HepG2 (cell line): ENCODE results near the gene CABLES2.

Source experiments
- ATF6 ChIP-seq: sonication (generic); formaldehyde crosslinking; conservative IDR thresholded peaks from 2 replicates; pipeline ENCODE4 v1.4.0; 2020; ENCODE audit warnings: missing genetic modification reagents
- CTCF ChIP-seq: sonication (generic); formaldehyde crosslinking; IDR thresholded peaks from 2 replicates; pipeline ENCODE4 v1.5.0; 2020; ENCODE audit warnings: mild to moderate bottlenecking, missing genetic modification reagents, moderate library complexity
- EZH2 ChIP-seq: conservative IDR thresholded peaks from 2 replicates; pipeline ENCODE4 v1.6.1; 2012; ENCODE audit warnings: mild to moderate bottlenecking, low read depth, low read length, moderate library complexity
- FOXC1 ChIP-seq: sonication (generic); formaldehyde crosslinking; IDR thresholded peaks from 2 replicates; pipeline ENCODE4 v1.8.0; 2022; ENCODE audit warnings: mild to moderate bottlenecking, missing genetic modification reagents, borderline replicate concordance
- GABPB1 ChIP-seq: IDR thresholded peaks from 2 replicates; pipeline ENCODE4 v1.6.1; 2016; ENCODE audit warnings: mild to moderate bottlenecking, missing genetic modification reagents, moderate library complexity, missing compliant biosample characterization
- NRL ChIP-seq: sonication (generic); formaldehyde crosslinking; IDR thresholded peaks from 2 replicates; pipeline ENCODE4 v1.5.0; 2020; ENCODE audit warnings: missing genetic modification reagents, mild to moderate bottlenecking, moderate library complexity, borderline replicate concordance
- PBX3 ChIP-seq: sonication (generic); formaldehyde crosslinking; IDR thresholded peaks from 2 replicates; pipeline ENCODE4 v1.8.1; 2023; ENCODE audit warnings: missing genetic modification reagents, inconsistent platforms, borderline replicate concordance
- SOX6 ChIP-seq, 2 experiments: fragments of 450-650 bp in 1 of 2; sonication (generic) in 1 of 2; formaldehyde crosslinking in 1 of 2; IDR thresholded peaks; 2 replicates each; pipeline versions ENCODE4 v1.4.0 to v1.6.1; 2017 to 2020; ENCODE audit warnings: antibody characterized with exemption in 1 of 2, mild to moderate bottlenecking in 1 of 2, missing genetic modification reagents in 1 of 2
- TAF1 ChIP-seq: sonication (generic); formaldehyde crosslinking; IDR thresholded peaks from 2 replicates; pipeline ENCODE4 v1.4.0; 2020; ENCODE audit warnings: missing genetic modification reagents
- ZFP91 ChIP-seq: sonication (generic); formaldehyde crosslinking; IDR thresholded peaks from 2 replicates; pipeline ENCODE4 v1.9.0; 2022; ENCODE audit warnings: missing genetic modification reagents, mild to moderate bottlenecking, borderline replicate concordance
- ZNF296 ChIP-seq: sonication (generic); formaldehyde crosslinking; conservative IDR thresholded peaks from 2 replicates; pipeline ENCODE4 v1.5.0; 2020; ENCODE audit warnings: mild to moderate bottlenecking, missing genetic modification reagents
- ZNF407 ChIP-seq: sonication (generic); formaldehyde crosslinking; IDR thresholded peaks from one replicate; pipeline ENCODE4 v1.5.1; 2020; ENCODE audit warnings: mild to moderate bottlenecking, missing genetic modification reagents; ENCODE audit errors: not compliant biosample characterization
- ZNF687 ChIP-seq: sonication (generic); formaldehyde crosslinking; IDR thresholded peaks from 2 replicates; pipeline ENCODE4 v1.5.1; 2020; ENCODE audit warnings: mild to moderate bottlenecking, missing genetic modification reagents, moderate library complexity

GRCh38 chr20:62342910-62343309, 64.2 kb downstream of the CABLES2 start:
- no peak for TF ChIP-seq ATF6
- TF ChIP-seq NRL (CRISPR knock-in tag) = no peak
- no peak for TF ChIP-seq ZNF407 (CRISPR knock-in tag)
- no peak for TF ChIP-seq ZFP91 (CRISPR knock-in tag)
- no peak for TF ChIP-seq TAF1
- no peak for TF ChIP-seq ZNF296
- TF ChIP-seq SOX6 (IDR thresholded peaks at IDR 0.05) = no peak
- TF ChIP-seq SOX6 (CRISPR knock-in tag; IDR thresholded peaks at IDR 0.05) = peak; percentile 33; the same call in 1 of the 2 replicates
- TF ChIP-seq EZH2 = no peak
- TF ChIP-seq PBX3 (CRISPR knock-in tag) = no peak
- TF ChIP-seq CTCF = no peak
- TF ChIP-seq ZNF687 (CRISPR knock-in tag) = no peak
- no peak for TF ChIP-seq GABPB1 (CRISPR knock-in tag)
- no peak for TF ChIP-seq FOXC1 (CRISPR knock-in tag)
